ENCODE measurements around the gene TAF13.
A peak's percentile ranks its signal among the peaks of the same experiment; 100 is the strongest.
"Not testable (repeated sequence)": the region's sequence is repeated elsewhere in the genome, so short reads cannot be mapped to it uniquely, and the experiment has no call there.

TAF13 gene

DNA sequence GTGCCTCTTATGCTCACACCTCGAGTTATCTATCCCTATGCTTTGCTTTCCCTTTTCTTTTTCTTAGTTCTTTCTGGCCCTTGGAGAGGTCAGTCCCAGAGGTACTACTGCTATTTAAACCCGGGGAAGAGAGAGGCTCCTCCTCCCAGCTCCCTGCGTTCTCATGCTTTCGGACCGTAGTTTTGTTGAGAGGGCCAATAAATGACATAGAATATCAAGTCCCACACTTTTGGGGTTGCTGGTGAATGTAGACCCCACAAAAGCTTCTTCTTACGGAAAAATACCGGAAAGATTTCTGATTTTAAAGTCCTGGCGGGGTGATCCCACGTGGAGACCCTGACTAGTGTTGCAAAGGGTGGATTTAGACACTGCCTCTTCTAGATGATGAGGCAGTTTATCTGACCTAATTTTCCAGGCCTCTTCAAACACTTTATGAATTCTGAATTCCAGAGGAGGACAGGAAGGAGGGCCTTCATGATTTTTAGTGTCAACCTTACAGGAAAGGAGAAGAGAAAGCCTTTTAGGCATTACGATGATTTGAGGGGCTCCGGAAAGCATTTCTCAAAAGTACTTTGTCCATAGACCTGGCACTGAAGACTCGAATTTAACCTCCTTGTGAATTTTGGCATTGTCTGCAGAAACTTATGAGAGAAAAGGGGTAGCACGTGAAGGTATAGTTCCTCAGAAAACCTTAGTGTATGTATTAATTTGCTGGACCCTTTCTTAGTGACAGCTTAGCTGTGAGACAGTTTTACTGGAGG is 15.5 kb upstream of the TAF13 start:
- peak; percentile 6 for DNase-seq

DNA sequence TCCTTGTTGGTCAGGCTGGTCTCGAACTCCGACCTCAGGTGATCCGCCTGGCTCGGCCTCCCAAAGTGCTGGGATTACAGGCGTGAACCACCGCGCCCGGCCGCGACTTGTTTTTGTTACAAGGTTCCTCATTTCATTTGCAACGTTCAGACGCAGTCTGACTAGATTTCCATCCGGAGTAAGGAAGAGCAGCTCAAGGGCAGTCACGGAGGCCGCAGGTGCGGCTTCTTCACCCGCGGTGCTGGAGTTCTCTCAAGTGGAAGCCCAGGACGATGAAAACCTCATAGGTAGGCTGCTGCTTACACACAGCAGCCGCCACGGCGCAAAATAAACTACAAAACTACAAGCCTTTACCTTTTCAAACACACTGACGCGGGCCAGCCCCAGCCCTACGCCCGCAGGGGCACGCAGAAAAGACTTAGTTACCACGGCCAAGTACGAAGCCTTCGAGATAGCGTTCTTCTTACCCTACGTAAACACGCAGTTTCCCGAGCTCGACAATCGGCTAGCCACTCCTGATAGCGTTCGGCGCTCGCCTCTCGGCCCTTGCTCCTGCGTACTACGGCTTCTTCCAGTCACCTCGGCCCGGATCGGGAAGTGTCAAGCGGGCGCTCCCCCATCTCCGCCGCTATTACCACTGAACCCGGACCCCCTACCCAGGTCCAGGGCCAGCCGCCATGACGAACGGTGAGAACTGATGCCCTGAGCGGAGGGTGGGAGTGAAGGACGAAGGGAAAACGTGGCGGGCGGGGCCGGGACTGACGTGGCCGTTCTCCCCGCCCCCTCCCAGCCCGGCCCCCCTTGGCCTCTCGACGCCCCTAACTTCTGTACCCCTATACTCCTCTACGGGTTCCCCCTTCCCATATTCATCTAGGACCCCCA is 14.6 kb upstream of the TAF13 start, which contains the start of gene TMEM167B:
Gene TMEM167B, plus strand, starts transcription at position 569 of the 882 bp plus-strand sequence. Its CDS starts 109 bp downstream, at position 678.
- DNase-seq = peak; percentile 86

DNA sequence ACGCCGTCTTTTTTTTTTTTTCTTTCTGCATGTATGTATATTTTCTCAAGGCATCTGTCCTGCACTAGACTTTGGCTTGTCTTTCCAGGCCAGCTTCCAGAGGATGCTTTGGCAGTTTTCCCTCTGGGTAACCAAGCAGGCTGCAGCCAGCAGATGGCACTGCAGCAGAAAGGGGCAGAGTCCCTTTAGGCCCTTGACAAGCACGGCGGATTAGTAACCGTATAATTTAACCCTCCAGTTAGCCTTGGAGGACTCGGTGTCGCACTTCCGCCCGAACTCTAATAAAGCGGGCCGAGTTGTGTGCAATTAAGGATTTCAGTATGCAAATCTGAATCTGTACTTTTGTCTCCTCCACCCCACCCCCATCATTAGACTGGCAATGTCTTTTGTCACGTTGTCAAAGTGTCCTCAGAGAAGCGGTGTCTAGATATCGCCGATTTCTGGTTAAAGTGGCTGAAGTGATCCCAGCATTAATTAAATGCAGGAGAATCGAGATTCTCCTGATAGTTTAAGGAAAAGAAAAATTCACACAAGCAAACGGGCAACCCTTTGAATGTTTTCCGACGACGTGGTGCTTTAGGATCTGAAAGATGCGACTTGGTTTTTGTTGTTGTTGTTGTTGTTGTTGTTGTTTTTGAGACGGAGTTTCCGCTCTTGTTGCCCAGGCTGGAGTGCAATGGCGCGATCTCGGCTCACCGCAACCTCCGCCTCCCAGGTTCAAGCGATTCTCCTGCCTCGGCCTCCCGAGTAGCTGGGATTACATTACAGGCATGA is 13.6 kb upstream of the TAF13 start:
- DNase-seq = peak; percentile 19

DNA sequence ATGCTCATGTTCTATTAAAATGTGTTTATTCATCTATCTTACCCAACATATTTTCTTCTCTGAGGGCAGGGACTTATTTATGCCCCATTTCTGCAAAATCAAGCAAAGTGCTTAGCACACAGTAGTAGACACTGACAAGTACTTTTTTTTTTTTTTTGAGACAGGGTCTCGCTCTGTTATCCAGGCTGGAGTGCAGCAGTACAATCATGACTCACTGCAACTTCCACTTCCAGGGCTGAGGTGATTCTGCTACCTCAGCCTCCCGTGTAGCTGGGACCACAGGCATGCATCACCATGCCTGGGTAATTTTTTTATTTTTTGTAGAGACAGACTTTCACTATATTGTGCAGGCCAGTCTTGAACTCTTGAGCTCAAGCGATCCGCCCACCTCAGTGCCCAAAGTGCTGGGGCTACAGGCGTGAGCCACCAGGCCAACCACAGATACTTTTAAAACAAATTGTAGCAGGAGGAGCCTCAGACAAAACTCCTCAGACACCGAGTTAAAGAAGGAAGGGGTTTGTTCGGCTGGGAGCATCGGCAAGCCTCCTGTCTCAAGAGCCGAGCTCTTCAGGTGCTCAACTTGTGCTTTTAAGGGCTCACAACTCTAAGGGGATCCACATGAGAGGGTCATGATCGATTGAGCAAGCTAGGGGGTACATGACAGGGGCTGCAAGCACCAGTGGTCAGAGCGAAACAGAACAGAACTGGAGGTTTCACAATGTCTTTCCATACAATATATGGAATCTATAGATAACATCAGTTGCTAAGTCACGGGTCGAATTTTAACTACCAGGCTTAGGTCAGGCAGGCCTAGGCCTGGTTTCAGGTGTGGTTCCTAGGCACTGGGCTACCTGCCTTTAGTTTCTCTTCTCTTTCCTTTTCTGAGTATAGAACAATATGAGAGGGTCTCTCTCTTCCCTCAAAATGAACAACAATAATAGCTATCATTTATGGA is 9.0 kb upstream of the TAF13 start:
- no peak for DNase-seq

DNA sequence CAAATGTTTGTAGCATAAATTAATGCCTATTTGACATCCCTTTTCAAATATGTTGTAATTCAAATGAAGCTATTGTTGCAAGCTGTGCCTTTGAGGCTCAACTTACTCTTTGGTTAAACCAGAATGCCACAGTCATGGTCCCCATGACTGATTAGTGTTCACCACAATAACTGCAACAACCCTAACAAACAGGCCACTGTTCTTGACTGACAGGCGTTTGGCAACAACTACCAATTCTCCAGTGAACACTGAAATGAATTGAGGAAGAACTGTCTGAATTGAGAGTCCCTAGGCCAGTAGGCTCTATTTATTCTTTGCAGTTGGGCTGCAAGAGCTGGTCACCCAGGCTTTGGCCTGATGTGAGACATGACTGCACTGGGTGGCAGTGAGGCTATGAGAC is 8.1 kb upstream of the TAF13 start:
- no peak for DNase-seq

DNA sequence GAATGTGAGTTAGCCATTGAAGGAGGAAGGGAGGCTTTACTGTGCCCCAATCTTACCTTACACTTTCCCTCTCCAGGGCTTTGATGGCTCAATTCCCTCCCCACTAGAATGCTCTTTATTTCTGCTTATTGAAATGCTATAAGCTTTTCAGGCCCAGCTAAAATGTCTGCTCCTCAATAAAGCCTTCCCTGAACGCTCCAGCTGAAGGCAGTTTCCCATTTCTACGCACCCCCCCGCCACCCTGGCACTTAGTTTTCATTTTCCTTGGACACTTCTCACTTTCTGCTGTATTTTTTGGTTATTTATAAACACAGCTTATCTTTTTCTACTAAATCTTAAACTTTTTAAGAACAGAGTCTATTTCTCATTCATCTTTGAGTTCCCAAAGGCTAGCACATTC is 7.7 kb upstream of the TAF13 start:
- DNase-seq = no peak

DNA sequence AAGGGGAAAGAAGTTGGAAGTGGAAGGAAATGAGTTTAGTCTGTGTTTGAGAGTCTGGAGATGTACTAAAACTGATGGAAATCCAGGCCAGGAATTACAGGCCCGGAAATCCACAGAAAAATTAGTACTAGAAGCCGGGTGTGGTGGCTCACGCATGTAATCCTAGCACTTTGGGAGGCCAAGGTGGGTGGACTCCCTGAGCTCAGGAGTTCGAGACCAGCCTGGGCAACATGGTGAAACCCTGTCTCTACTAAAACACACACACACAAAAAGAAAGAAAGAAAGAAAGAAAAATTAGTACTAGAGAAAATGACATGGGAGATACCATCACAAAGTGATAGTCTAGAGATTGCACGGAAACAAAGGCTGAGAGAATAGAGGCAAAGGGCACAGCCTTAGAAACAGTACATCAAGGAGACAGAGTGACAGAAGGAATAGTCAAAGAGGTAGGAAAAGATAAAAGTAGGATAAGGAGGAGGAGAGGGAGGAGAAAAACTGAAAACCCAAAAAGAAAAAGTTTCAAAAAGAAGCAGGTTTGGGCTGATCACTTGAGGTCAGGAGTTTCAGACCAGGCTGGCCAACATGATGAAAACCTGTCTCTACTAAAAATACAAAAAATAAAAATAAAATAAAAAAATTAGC is 4.8 kb upstream of the TAF13 start:
- no peak for DNase-seq

DNA sequence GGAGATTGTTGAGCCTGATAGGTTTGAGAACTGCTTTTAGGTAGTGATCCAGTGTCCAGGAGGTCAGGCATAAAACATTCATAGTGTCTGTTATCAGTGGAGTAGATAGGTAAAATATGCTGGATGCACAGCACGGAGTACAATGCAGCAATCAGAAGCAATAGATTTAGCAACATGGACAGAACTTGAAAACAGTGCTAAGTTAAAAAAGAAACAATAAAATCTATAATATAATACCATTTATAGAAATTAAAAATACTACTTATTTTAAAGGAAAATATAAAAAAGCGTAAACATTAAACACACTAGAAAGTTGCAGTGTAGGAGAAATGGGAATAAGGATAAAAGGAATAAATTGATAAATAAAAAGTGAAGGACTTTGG is 3.4 kb upstream of the TAF13 start:
- DNase-seq = no peak

DNA sequence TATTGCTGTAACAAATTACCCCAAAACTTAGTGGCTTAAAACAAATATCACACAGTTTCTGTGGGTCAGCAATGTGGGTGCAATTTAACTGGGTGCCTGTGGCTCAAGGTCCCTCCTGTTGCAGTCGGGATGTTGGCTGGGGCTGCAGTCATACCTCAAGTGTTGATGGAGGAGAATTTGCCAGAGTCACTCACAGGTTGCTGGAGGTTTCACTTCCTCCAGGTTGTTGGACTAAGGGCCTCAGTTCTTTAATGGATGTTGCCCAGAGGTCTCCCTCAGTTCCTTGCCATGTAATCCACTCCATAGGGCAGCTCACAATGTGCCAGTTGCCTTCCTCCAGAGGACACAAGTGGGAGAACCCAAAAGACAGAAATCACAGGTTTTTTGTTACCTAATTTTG is 2.5 kb upstream of the TAF13 start:
- DNase-seq = no peak

DNA sequence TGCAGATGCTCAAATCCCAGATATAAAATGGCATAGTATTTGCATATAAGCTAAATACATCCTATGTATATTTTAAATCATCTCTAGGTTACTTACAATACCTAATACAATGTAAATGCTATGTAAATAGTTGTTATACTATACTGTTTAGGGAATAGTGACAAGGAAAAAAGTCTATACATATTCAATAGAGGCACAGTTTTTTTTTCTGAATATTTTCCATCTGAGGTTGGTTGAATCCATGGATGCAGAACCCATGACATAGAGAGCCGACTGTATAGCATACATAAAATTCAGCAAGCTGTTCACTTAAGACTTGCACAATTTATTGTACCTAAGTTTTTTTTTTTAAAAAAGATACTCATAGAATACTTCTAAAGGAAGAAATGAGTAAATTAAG is 6.5 kb downstream of the TAF13 start:
- DNase-seq = no peak

DNA sequence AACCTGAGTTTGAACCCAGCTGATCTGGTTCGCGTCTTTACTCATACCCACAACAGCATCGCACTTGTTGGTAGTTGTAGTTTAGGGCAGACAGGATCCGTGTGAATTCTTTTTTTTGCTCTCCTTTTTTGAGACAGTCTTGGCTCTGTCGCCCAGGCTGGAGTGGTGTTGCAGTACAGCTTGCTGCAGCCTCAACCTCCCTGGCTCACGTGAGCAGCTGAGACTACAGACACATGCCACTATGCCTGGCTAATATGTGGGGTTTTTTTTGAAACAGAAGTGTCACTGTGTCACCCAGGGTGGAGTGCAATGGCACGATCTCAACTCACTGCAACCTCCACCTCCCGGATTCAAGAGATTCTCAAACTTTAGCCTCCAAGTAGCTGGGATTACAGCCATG is 7.9 kb downstream of the TAF13 start:
- no peak for DNase-seq

DNA sequence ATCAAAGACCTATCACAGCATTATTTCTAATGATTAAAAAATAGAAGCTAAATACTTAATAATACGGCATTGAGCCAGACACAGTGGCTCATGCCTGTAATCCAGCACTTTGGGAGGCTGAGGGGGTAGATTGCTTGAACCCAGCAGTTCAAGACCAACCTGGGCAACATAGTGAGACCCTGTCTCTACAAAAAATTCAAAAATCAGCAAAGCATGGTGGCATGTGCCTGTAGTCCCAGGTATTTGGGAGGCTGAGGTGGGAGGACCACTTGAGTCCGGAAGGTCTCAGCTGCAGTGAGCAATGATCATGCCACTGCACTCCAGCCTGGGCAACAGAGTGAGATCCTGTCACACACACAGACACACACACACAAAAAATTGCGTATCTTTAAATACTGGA is 10.7 kb downstream of the TAF13 start:
- no peak for DNase-seq

DNA sequence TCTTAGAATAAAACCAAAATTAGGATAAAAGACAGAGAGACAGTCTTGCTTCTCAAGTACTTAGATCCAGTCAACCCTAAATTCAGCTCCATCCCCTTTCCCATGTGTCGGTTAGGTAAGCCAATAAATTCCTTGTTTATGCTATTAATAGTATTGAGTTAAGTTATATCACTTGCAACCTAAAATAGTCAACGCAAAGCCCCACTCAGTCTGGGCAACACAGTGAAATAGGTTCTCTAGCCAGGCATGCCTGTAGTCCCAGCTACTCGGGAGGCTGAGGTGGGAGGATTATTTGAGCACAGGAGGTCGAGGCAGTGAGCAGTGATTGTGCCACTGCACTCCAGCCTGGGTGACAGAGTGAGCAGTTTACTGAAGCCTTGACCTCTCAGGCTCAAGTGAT is 14.6 kb downstream of the TAF13 start:
- DNase-seq = no peak

DNA sequence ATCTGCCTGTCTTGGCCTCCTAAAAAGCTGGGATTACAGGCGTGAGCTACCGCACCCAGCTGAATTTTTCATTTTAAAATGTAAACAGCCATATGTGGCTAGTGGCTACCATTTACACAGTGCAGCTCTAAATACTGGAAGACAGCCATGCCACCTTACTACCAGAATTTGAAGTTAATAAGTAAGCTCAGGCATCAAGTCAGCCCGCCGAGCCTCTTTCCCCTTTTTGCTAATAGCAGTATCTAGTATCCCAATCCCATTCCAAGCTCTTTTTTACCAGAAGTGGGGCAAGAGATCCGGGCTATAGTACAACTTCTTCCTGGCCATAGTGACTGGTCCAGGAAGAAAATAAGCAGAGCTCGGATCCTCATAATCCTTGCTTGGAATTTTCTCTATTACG is 15.1 kb downstream of the TAF13 start:
- no peak for DNase-seq

DNA sequence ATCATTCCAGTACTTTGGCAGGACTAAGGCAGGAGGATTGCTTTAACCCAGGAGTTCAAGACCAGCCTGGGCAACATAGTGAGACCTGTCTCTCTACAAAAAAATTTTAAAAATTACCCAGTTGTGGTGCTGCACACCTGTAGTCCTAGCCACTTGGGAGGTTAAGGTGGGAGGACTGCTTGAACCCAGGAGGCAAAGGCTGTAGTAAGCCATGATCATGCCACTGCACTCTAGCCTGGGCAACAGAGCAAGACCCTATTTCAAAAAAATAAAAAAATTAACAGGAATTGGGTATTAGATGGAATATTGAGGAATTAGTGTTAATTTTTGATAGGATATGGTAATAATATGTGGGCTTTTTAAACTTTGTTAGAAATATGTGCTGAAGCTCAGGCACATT is 16.8 kb downstream of the TAF13 start:
- no peak for DNase-seq

DNA sequence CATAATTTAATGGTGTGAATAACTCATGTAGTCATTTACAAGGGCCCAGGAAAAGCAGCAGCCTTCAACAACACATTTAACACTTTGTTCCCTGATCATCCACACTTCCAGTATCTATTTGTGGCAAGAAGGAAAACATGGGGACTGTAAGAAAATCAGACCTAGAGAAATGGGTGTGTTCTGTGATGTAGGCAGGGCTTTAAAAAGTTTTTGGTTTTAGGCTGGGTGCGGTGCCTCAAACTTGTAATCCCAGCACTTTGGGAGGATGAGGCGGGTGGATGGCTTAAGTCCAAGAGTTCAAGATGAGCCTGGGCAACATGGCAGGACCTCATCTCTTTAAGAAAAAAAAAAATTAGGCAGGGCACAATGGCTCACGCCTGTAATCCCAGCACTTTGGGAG is 19.7 kb downstream of the TAF13 start:
- no peak for DNase-seq

DNA sequence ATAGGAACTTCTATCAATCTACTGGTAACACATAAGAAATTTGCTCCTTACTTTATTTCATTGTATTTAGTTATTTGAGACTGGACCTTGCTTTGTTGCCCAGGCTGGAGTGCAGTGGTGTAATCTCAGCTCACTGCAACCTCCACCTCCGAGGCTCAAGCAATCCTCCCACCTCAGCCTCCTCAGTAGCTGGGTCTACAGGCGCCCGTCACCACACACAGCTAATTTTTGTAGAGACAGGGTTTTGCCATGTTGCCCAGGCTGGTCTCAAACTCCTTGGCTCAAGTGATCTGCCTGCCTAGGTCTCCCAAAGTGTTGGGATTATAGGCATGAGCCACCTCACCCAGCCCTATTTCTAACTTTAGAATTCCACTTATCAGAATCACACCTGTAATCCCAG is 23.7 kb downstream of the TAF13 start:
- not testable (repeated sequence) for DNase-seq

DNA sequence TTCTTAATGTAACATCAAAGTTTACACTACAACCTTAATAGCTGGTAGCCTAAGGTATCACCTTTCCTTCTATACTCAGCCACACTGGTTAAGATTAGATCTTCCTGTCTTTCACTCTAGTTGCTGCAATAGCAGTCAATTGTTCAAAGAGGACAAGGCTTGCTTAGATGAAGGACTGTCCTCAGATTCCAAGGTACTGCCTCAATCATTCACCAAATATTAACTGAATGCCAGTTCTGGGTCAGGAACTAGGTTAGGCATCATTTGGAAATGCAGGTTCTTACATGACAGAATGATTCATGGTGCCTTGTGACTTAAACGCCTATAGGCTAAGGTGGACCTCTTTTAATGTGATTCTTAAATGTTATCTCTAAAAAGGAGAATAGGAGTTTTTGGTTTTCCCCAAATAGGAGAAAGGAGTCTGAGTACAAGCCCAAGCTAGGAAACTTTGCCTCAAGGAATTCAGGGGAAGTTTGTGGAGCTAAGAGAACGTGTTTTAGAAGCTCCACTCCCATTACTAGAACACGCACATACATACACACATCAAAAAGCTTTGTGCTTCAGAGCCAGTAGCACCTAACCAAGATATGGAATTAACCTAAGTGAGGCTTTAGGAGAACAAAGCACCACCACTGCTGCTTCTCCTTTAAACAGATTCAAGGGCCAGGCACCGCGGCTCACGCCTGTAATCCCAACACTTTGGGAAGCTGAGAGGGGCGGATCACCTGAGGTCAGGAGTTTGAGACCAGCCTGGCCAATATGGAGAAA is 25.4 kb downstream of the TAF13 start:
- DNase-seq = no peak

DNA sequence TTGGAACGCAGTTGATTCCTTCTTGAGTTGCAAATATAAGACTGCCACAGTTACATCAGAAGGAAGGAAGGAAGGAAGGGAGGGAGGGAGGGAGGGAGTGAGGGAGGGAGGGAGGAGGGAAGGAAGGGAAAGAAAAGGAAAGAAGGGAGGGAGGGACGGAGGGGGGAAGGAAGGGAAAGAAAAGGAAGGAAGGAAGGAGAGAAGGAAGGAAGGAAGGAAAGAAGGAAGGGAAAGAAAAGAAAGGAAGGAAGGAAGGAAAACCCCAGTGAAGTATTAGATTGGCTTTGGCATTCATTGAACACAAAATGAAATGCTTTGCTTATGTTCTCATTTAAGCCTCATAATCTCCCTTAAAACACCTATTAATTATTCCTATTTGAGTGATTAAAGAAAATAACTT is 27.5 kb downstream of the TAF13 start:
- no peak for DNase-seq

DNA sequence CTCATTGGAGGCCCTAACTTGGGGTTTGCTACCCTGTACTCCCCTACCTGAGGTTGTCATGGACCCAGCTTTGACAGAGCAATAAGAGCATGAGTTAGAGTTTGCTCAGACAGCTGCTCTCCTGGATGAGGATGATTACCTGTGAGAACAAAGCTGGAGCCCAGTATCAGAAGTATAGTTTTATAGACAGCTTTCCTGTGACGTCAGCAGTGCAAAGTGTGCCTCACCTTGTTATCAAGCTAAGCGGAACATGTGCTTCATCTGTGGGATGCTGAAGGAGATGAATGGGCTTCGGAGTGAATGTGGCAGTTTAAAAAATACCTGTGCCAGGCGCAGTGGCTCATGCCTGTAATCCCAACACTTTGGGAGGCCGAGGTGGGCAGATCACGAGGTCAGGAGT is 28.5 kb downstream of the TAF13 start:
- no peak for DNase-seq

DNA sequence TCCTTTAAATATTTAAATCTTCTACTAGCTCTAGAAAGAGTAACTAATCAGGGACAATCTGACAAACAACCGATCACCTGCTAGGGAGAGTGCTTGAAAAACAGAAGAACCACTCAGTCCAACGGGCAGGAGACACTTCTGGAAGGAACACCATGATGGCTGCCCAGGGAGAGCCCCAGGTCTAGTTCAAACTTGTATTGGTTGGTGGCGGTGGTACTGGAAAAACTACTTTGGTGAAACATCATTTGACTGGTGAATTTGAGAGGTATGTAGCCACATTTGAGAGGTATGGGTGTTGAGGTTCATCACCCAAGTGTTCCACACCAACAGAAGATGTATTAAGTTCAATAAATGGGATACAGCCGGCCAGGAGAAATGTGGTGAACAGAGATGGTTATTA is 29.1 kb downstream of the TAF13 start:
- DNase-seq = no peak

Data from CD4-positive, alpha-beta T cell treated with Interferon gamma for 1 hour (primary cell).